ENCODE data around the gene PRDX5.

Gene PRDX5

DNA sequence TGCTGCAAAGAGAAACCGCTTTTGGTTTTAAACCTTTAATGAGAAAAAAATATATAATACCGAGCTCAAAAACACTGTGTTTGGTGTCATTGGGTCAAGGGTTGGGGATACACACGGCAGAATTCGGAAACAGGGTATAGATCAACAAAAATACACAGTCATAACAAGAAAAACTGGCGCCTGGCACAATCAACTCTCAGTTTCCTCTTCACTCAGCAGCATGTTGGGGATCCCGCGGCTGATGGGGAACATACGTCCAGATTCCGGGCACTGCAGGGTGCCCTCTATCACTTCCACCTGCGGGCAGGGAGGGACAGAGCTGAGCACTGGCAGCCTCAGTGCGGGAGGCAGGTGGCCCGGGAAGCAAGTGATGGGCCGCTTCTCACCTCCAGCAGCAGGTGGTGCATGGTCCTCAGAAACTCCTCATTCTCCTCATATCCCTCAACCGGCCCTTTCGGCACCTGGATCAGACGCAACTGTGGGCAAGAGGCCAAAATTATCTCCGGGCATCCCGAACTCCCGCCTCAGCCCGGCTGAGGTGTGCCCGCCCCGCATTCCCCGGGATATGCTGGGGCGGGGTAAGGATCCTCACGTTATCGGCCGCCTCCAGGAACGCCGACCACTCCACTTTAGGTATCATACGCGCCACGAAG is 1.1 kb upstream of the PRDX5 start (continued):
- TF ChIP-seq KLF10 (tag by site-specific recombination; IDR thresholded peaks at IDR 0.05) (no peak), ZNF148 (tag by site-specific recombination; IDR thresholded peaks at IDR 0.05; ENCODE audit: borderline replicate concordance) (no peak), ZNF311 (tag by site-specific recombination; IDR thresholded peaks at IDR 0.05; ENCODE audit: borderline replicate concordance) (no peak), ZNF701 (tag by site-specific recombination; IDR thresholded peaks at IDR 0.05) (no peak), ZNF473 (tag by site-specific recombination; IDR thresholded peaks at IDR 0.05) (no peak), IKZF3 (tag by site-specific recombination; IDR thresholded peaks at IDR 0.05) (no peak)
- TF ChIP-seq, protein P1, sequence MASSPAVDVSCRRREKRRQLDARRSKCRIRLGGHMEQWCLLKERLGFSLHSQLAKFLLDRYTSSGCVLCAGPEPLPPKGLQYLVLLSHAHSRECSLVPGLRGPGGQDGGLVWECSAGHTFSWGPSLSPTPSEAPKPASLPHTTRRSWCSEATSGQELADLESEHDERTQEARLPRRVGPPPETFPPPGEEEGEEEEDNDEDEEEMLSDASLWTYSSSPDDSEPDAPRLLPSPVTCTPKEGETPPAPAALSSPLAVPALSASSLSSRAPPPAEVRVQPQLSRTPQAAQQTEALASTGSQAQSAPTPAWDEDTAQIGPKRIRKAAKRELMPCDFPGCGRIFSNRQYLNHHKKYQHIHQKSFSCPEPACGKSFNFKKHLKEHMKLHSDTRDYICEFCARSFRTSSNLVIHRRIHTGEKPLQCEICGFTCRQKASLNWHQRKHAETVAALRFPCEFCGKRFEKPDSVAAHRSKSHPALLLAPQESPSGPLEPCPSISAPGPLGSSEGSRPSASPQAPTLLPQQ (tag by site-specific recombination; IDR thresholded peaks at IDR 0.05), result no peak
- TF ChIP-seq, protein P2, sequence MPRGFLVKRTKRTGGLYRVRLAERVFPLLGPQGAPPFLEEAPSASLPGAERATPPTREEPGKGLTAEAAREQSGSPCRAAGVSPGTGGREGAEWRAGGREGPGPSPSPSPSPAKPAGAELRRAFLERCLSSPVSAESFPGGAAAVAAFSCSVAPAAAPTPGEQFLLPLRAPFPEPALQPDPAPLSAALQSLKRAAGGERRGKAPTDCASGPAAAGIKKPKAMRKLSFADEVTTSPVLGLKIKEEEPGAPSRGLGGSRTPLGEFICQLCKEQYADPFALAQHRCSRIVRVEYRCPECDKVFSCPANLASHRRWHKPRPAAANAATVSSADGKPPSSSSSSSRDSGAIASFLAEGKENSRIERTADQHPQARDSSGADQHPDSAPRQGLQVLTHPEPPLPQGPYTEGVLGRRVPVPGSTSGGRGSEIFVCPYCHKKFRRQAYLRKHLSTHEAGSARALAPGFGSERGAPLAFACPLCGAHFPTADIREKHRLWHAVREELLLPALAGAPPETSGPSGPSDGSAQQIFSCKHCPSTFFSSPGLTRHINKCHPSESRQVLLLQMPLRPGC (tag by site-specific recombination; IDR thresholded peaks at IDR 0.05), result no peak

DNA sequence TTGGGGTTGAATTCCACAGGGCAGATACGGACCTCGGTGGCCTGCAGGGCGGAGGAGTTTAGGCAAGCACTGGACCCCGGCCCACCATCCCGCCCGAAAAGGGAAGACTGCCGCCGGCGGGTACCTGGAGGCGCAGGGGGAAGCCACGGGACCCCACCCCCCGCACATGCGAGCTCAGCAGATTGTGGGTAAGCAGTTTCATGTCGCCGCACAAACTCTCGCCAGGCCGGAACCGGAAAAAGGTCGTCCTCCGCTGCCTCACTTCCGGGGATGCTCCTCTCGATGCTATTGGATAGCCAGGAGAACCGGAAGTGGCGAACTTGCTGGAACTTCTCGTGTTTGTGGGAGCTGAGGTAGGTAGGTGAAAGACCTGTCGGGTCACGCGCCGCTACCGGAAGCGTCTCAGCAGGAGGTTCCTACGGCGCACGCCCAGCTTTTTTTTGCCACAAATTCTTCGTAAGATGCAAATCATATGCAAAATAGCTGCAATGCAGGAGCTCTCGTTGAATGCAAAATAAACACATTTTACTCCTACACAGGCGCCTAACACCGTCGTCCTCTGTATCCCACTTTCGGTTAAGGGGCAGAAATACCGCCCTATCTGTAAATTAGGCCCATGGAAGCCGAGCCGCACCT is 478 bp upstream of the PRDX5 start, which contains the start of gene TRMT112:
Gene TRMT112, minus strand, starts transcription at position 235 of the 636 bp plus-strand sequence. Its CDS starts 33 bp downstream, at position 202.
- peak within 1 kb of the TSS; percentile 88 for H3K27ac ChIP-seq (ENCODE audit: extremely low read depth, low read depth, low read length)
- H3K9me3 ChIP-seq (ENCODE audit: control insufficient read depth, insufficient read depth, low read depth, low read length), result no peaks in the 10 kb centered on the region
- H3K4me3 ChIP-seq (ENCODE audit: low read depth, low read length), result peak within 1 kb of the TSS; percentile 90
- H3K36me3 ChIP-seq (ENCODE audit: control insufficient read depth in 2 of 2, insufficient read depth in 1 of 2, low read length in 2 of 2), result peaks cover 0 to 58% of the 10 kb centered on the region in 2 experiments; a peak in 1 of 3 replicates
- CTCF ChIA-PET, result interaction anchor here (0.6 to 5.0 kb wide), 27 partner anchors 10 to 1645 kb away, joined by 3 to 85 read pairs (median 4); partner anchors contain the start of genes CCDC88B and LBHD1
- no peaks in the 10 kb centered on the region for H3K4me1 ChIP-seq (ENCODE audit: control insufficient read depth, insufficient read depth, low read length)
- POLR2A ChIA-PET, result interaction anchor here (0.6 to 4.0 kb wide), 34 partner anchors 8 to 136 kb away, joined by 3 to 43 read pairs (median 4); partner anchors contain the start of genes BAD, ESRRA, FKBP2 and PPP1R14B
- TF ChIP-seq ZNF561 (tag by site-specific recombination; IDR thresholded peaks at IDR 0.05; ENCODE audit: borderline replicate concordance) (peak; percentile 43; the same call in 1 of the 2 replicates), ZNF670 (tag by site-specific recombination; IDR thresholded peaks at IDR 0.05; ENCODE audit: low read depth) (no peak), ZNF19 (tag by site-specific recombination; IDR thresholded peaks at IDR 0.05; ENCODE audit: low read depth) (no peak), KLF7 (tag by site-specific recombination; IDR thresholded peaks at IDR 0.05; ENCODE audit: borderline replicate concordance) (peak; percentile 32; the same call in 1 of the 2 replicates), TCF7L2 (IDR thresholded peaks at IDR 0.05; ENCODE audit: borderline replicate concordance, low read depth, low read length) (no peak; the same call in 1 of the 2 replicates), EGR2 (tag by site-specific recombination; IDR thresholded peaks at IDR 0.05; ENCODE audit: low read depth) (peak; percentile 53; the same call in 1 of the 2 replicates), ZBTB7A (tag by site-specific recombination; IDR thresholded peaks at IDR 0.05; ENCODE audit: low read depth) (no peak), ZNF202 (tag by site-specific recombination; IDR thresholded peaks at IDR 0.05; ENCODE audit: borderline replicate concordance) (no peak), ZNF239 (tag by site-specific recombination; IDR thresholded peaks at IDR 0.05) (no peak), ZNF157 (tag by site-specific recombination; IDR thresholded peaks at IDR 0.05) (no peak), ZFP37 (tag by site-specific recombination; IDR thresholded peaks at IDR 0.05) (no peak), ZNF660 (tag by site-specific recombination; IDR thresholded peaks at IDR 0.05) (no peak), ZNF623 (tag by site-specific recombination; IDR thresholded peaks at IDR 0.05) (no peak), ZBTB1 (tag by site-specific recombination; IDR thresholded peaks at IDR 0.05) (no peak)
- TF ChIP-seq, protein P3, sequence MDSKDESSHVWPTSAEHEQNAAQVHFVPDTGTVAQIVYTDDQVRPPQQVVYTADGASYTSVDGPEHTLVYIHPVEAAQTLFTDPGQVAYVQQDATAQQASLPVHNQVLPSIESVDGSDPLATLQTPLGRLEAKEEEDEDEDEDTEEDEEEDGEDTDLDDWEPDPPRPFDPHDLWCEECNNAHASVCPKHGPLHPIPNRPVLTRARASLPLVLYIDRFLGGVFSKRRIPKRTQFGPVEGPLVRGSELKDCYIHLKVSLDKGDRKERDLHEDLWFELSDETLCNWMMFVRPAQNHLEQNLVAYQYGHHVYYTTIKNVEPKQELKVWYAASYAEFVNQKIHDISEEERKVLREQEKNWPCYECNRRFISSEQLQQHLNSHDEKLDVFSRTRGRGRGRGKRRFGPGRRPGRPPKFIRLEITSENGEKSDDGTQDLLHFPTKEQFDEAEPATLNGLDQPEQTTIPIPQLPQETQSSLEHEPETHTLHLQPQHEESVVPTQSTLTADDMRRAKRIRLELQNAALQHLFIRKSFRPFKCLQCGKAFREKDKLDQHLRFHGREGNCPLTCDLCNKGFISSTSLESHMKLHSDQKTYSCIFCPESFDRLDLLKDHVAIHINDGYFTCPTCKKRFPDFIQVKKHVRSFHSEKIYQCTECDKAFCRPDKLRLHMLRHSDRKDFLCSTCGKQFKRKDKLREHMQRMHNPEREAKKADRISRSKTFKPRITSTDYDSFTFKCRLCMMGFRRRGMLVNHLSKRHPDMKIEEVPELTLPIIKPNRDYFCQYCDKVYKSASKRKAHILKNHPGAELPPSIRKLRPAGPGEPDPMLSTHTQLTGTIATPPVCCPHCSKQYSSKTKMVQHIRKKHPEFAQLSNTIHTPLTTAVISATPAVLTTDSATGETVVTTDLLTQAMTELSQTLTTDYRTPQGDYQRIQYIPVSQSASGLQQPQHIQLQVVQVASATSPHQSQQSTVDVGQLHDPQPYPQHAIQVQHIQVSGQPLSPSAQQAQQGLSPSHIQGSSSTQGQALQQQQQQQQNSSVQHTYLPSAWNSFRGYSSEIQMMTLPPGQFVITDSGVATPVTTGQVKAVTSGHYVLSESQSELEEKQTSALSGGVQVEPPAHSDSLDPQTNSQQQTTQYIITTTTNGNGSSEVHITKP (tag by site-specific recombination; IDR thresholded peaks at IDR 0.05), result 0 out of 2 replicates have a peak, but pooled peaks have one; percentile 57
- TF ChIP-seq, protein P4, sequence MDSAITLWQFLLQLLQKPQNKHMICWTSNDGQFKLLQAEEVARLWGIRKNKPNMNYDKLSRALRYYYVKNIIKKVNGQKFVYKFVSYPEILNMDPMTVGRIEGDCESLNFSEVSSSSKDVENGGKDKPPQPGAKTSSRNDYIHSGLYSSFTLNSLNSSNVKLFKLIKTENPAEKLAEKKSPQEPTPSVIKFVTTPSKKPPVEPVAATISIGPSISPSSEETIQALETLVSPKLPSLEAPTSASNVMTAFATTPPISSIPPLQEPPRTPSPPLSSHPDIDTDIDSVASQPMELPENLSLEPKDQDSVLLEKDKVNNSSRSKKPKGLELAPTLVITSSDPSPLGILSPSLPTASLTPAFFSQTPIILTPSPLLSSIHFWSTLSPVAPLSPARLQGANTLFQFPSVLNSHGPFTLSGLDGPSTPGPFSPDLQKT (IDR thresholded peaks at IDR 0.05; ENCODE audit: borderline replicate concordance, low read depth, low read length), result peak; percentile 95

Measured in HEK293 (cell line).